GM21717 (cell line): Measurements from ENCODE around the gene PLD1.

Experiments
- ATAC-seq: cut with Tn5 transposase; IDR thresholded peaks from one replicate; pipeline ENCODE4 v1.9.1; 2021; ENCODE audit warnings: mild to moderate bottlenecking, moderate library complexity; ENCODE audit not compliant: unreplicated experiment

PLD1 gene

GRCh38 chr3:171672538-171672937 is 137.7 kb downstream of the PLD1 start:
- ATAC-seq = no peak

GRCh38 chr3:171672124-171672523 is 138.2 kb downstream of the PLD1 start:
- no peak for ATAC-seq

GRCh38 chr3:171671709-171672108 is 138.6 kb downstream of the PLD1 start:
- no peak for ATAC-seq

- no peak for ATAC-seq
Measured at GRCh38 chr3:171666516-171666915, 143.8 kb downstream of the PLD1 start.

- ATAC-seq = no peak
Measured at GRCh38 chr3:171663805-171664204, 146.5 kb downstream of the PLD1 start.

DNA sequence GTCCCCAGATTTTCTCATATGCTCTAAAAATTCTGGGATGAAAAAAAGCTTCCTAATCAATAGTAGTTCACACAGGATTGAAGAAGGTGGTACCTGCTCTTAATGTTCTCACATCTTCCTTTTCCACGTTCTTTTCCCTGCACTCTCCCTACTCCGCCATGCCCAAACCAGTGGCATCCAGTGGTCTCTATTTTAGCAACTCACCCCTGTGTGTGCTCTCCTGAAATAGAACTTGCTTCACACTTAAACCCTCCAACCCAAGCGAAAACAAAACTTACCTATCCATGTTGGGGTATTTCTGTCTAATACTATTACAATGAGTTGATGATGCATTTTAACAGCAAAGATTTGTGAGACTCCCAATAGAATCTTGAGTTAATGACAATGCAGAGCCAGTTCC is 148.8 kb downstream of the PLD1 start:
- no peak for ATAC-seq

DNA sequence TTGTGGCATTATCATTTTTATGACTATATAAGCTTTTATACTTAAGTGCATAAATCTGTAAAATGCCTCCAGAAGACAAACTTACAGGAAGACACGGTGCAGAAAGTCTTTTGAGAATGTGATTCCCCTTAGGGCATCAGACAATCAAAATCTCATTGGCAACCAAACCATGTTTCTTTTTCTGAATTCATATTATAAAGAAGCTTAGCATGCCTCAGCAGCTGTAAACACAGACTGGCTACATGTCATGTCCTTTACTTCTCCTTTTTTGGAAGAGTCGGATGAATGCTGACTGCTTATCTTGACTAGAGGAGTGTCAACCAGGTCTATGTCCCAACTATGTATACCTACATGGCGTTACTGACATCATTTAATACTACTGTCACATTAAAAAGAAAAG is 150.1 kb downstream of the PLD1 start:
- no peak for ATAC-seq

DNA sequence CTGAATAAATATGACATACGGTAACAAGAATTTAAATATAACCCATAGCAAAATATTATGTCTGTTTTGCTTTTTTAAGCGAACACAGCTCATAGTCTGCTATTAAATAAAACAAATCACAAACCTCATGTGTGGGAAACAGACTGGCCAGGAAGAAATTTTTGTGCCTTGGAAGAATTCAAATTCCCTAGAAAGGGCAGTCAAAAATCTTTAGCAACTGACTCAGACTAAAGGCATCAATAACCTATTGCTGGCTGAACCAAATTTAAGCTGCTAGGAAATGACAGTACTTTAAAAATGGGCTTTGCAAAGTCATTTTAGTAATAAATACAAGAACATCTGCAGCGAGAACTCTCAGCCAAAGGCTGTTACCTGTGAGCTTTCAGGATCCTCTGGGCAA is 151.4 kb downstream of the PLD1 start:
- no peak for ATAC-seq

DNA sequence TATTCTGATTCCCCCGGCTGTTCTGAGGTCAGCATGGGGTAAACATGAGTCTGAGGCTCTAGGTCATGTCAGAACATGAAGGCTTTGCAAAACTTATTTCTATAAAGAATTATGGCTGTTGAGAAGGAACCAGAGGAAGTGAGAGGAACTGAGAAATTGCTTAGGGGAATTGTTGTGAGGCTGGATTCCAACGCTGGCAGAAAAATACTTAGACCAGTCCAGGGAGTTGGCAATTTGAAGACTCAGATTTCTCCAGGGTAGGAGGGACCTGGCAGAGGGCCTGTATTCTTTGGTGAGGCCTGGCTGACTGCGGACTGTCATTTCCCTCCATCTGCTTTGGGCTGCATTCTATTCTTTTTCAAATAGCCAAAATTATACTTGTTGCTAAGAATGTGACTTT is 155.5 kb downstream of the PLD1 start:
- no peak for ATAC-seq

GRCh38 chr3:171654326-171654725 is 156.0 kb downstream of the PLD1 start:
- no peak for ATAC-seq

DNA sequence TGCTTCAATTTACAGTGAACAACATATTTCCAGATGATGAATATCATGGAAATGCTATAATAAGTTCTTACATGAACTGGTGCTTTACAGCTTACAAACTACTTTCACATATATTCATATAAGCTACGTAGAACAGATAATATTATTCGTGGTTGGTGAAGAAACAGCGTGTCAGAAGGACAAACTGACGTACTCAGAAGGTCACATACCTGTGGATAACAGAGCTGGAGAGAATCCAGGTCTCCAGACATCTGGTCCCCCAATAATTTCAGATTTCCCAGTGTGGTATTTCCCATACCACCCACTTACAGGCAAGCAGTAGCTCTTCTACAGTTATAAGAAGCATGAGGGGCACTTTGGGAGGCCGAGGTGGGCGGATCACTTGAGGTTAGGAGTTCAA is 156.6 kb downstream of the PLD1 start:
- no peak for ATAC-seq

DNA sequence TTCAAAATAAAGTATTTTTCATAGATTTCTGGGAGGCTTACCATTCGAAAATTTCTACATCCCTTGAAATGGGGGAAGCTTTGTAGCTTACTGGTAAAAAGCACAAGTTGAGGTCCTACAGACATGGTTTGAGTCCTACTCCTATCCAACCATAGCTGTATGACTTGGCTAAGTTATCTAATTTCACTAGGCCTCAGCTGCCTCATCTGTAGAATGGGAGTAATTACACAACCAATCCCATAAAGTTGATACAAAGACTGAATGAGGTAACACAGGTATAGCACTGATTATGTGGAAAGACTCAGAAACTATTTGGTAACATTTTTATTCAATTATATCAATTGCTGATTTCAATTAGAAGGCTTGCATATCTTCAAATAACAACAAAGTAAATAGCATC is 157.4 kb downstream of the PLD1 start:
- ATAC-seq = no peak

- ATAC-seq = no peak
Measured at GRCh38 chr3:171649911-171650592, 160.2 kb downstream of the PLD1 start.

GRCh38 chr3:171649267-171649666 is 161.0 kb downstream of the PLD1 start:
- no peak for ATAC-seq

- no peak for ATAC-seq
Measured at GRCh38 chr3:171648069-171648468, 162.2 kb downstream of the PLD1 start.

- no peak for ATAC-seq
Measured at GRCh38 chr3:171646357-171647133, 163.7 kb downstream of the PLD1 start.

- ATAC-seq = no peak
Measured at GRCh38 chr3:171644681-171645080, 165.6 kb downstream of the PLD1 start.

GRCh38 chr3:171643681-171644080 is 166.6 kb downstream of the PLD1 start:
- no peak for ATAC-seq

DNA sequence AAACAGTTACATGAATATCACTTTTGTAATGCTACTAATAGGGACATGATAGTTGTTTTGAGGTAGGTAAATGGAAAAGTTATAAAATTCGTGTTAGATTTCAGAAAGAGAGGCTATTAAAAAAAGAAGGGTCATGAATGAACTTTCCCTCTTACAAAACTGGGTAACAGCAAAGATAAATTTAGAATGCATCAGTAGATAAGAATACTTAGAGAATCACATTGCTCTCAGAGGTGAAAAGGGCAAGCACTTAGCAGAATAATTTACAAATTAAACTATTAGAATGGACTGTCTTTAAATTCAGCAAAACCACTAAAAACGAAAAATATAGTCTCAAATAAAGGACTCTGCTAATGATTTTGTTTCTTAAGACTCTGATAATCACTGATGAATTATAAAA is 167.2 kb downstream of the PLD1 start:
- ATAC-seq = no peak

- no peak for ATAC-seq
Measured at GRCh38 chr3:171640520-171641412, 169.5 kb downstream of the PLD1 start.

DNA sequence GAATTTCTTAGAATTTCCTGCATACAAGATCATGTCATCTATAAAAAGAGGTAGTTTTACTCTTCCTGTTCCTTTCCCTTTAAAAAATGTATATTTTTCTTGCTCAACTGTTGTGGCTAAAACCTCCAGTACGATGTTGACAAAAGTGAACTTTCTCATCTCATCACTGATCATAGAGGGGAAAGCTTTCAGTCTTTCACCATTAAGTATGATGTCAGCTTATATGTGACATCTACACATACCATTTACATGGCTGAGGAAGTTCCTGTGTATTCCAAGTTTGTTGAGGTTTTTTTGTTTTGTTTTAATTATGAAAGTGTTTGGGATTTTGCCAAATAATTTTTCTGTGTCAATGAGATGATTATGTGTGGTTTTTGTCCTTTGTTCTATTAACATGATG is 173.6 kb downstream of the PLD1 start:
- no peak for ATAC-seq

DNA sequence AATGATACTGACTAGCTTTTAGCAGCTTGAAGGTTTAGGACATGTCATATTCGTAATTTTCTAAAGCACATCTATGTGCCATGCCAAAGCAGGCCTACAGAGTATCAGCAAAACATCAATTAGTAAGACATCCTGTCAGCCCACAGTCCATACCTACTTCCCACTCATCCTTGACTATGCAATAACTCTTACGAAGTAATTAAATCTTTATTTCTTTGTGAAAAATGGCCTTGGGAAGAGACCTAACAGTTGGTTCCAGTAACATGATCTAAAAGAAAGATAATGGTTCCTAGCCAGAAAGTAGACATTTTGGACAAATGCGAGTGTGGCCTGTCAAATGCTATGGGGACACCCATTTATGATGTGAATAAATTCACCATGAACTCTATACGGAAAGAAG is 177.5 kb downstream of the PLD1 start:
- no peak for ATAC-seq
